NCI-H2029 treated with DMSO at 0.1 percent for 48 hours (cell line): ENCODE data around the gene PNN.
"Not testable (repeated sequence)": the region's sequence is repeated elsewhere in the genome, so short reads cannot be mapped to it uniquely, and the experiment has no call there.

Experiments used
- DNase-seq: peaks from one replicate; lab custom pipeline; 2025; lab: John Stamatoyannopoulos, UW

Gene PNN

DNA sequence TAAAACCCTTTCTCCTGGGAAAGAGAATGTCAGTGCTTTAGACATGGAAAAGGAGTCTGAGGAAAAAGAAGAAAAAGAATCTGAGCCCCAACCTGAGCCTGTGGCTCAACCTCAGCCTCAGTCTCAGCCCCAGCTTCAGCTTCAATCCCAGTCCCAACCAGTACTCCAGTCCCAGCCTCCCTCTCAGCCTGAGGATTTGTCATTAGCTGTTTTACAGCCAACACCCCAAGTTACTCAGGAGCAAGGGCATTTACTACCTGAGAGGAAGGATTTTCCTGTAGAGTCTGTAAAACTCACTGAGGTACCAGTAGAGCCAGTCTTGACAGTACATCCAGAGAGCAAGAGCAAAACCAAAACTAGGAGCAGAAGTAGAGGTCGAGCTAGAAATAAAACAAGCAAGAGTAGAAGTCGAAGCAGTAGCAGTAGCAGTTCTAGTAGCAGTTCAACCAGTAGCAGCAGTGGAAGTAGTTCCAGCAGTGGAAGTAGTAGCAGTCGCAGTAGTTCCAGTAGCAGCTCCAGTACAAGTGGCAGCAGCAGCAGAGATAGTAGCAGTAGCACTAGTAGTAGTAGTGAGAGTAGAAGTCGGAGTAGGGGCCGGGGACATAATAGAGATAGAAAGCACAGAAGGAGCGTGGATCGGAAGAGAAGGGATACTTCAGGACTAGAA is 6.1 kb downstream of the PNN start:
- no peak for DNase-seq

DNA sequence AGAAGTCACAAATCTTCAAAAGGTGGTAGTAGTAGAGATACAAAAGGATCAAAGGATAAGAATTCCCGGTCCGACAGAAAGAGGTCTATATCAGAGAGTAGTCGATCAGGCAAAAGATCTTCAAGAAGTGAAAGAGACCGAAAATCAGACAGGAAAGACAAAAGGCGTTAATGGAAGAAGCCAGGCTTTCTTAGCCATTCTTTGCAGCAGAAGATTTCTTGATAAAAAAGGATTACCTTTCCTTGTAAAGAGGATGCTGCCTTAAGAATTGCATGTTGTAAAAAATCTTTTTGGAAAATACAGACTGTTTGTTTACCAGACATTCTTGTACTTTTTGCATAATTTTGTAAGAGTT is 6.6 kb downstream of the PNN start:
- DNase-seq: no peak

DNA sequence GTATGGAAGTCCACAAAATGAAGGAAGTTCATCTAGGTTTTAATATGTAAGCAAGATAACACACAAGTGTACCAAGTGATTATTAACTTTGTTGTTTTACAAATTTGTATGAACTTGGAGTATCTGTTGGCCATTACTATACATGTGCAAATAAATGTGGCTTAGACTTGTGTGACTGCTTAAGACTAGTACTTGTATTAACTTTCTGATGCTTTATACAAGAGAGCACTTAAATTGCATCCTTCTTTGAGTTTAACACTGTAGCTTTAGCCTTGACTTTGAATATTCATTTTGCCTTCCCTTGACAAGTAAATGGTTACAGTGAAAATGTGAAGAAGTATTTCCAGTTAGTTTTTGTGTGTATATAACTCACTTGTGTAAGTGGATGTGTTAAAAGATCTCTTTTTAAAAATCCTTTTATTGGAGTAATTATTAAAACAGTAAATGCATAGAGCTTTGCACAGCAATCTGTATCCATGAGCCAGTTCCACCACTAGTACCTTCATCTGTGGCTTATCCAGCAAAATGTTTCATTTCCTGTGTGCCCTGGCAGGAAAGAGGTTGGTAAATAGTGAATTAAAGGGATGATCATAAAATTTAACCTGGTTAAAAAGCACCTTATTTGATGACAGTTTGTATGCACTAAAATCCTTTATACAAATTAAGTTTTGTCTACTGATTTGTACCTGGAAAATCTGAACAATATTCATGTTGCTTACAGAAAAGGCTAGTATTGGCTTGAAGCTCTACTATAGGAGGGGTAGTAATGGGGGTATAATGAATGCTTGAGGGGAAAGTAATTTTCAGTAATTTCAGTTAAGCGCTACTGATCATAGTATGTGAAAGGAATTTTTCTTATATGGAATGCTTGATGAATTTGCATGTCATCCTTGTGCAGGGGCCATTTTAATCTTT is 8.0 kb downstream of the PNN start:
- no peak for DNase-seq

DNA sequence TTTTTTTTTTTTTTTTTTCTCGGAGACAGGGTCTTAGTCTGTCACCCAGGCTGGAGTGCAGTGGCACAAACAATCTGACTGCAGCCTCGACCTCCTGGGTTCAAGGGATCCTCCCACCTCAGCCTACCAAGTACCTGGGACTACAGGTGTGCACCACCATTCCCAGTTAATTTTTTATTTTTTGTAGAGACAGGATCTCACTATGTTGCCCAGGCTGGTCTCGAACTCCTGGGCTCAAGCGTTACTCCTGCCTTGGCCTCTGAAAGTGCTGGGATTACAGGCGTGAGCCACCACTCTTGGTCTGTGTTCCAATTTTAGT is 8.6 kb downstream of the PNN start:
- not testable (repeated sequence) for DNase-seq

DNA sequence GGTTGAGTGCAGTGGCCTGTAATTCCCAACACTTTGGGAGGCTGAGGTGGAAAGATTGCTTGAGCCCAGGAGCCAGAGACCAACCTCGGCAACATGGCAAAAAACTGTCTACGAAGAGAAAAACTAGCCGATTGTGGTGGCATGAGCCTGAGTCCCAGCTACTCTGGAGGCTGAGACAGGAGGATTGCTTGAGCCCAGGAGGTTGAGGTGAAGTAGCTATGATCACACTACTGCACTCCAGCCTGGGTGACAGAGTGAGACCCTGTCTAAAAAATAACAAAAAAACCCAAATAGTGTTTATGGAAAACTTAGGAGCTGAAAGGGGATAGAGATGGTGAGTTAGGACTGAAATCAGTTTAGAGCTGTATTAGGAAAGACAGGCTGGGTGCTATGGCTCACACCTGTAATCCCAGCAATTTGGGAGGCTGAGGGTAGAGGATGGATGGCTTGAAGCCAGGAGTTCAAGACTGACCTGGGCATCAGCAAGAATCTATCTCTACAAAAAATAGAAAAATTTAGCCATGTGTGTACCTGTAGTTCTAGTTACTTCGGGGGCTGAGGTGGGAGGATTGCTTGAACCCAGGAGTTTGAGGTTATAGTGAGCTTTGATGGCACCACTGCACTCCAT is 9.7 kb downstream of the PNN start:
- no peak for DNase-seq

DNA sequence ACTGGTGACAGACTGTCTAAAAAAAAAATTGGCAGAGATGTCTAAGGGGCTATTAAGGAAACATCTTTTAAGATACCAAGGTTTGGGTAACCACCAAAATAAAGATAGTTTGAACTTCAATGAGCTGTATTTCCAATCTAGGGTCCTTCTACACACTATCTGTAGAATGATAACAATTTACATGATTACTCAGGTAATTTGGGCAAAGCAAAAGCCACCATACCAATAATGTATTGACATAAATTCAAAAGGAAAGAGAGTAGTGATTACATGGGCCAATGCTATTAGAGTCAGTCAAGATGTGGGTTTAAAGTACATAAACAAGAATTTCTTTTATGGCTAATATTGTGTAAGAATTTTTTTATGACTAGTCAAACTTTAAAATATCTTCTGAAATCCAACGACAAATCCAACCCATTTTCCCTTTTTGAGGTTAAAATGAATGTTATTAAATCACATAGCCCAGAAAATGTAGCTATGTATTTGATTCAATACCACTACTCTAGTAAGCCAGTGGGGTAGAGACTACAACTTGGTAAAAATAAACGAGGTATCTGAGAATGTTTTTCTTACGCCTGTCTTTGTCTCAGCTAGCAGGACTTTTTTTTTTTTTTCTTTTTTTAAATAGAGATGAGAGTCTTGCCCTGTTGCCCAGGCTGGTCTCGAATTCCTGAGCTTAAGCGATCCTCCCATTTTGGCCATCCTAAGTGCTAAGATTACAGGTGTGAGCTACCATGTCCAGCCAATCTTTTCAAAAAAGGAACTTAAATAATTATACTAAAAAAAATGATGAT is 10.4 kb downstream of the PNN start:
- no peak for DNase-seq

DNA sequence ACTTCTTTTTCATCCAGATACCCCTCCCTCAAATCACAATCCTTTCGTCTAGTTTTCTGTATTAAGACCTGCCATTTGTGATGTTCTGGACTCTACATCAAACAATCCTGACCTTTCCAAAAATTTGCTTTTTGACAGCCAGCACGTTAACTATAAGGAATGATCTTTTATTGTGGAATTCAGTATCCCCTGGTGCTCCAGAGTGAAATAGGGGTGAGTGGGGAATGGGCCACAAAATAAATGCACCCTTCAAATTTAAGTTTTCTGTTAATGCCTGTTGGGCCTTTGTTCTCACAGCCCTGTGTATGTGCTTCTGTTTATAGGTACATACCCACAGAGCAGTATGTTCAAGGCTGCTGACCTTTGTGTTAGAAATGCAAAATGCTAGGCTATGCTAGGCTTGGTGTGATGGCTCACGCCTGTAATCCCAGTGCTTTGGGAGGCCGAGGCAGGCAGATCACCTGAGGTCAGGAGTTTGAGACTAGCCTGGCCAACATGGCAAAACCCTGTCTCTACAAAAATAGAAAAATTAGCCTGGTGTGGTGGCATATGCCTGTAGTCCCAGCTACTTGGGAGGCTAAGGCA is 12.0 kb downstream of the PNN start:
- DNase-seq: no peak

DNA sequence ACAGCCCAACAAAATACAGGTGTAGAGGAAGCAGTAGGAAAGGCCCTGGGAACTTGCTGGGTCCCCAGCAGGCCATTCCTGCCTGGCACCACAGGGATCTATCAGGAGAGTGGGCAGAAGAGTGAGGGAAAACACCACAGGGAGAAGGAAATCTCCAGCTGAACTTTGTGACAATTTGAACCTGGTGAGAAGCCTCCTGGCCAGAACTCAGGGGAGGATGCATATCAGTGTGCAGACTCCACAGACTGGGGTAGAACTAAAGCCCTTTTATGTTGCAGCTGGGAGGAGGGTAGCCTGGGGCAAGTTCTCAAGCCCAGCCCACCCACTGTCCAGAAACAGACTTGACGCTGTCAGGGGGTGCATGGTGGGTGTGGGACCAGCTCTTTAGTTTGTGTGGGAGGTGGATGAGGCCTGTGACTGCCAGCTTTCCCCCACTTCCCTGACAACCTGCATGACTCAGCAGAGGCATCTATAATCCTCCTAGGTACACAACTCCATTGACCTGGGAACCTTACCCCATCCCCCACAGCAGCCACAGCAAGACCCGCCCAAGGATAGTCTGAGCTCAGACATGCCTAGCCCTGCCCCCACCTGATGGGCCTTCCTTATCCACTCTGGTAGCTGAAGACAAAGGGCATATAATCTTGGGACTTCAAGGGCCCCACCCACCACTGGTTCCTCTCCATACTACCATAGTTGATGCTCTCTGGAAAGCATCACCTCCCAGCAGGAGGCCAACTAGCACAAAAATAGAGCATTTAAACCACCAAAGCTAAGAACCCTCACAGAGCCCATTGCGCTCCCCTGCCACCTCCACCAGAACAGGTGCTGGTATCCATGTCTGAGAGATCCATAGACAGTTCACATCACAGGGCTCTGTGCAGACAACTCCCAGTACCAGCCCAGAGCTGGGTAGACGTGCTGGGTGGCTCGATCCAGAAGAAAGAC is 28.9 kb downstream of the PNN start:
- DNase-seq: no peak

DNA sequence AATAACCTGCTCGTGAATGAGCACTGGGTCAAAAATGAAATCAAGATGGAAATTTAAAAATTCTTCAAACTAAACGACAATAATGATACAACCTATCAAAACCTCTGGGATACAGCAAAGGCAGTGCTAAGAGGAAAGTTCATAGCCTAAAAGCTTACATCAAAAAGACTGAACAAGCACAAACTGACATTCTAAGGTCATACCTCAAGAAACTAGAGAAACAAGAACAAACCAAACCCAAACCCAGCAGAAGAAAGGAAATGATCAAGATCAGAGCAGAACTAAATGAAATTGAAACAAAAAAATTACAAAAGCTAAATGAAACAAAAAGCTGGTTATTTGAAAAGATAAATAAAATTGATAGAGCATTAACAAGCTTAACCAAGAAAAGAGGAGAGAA is 32.4 kb downstream of the PNN start:
- not testable (repeated sequence) for DNase-seq

DNA sequence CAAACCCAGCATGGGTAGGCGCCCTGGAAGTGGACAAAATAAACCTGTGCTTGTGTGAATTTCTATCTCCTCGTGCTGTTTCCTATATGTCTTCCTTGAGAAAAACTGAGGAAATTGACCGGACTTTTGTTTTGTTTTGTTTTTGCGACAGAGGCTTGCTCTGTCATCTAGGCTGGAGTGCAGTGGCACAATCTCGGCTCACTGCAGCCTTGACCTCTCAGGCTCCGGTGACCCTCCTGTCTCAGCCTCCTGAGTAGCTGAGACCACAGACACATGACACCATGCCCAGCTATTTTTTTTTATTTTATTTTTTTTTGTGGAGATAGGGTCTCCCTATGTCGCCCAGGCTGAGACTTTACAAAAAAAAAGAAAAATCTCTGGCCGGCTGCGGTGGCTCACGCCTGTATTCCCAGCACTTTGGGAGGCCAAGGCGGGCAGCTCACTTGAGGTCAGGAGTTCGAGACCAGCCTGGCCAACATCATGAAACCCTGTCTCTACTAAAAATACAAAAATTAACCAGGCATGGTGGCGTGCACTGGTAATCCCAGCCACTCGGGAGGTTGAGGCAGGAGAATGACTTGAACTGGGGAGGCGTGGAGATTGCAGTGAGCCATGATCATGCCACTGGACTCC is 36.2 kb downstream of the PNN start:
- no peak for DNase-seq

DNA sequence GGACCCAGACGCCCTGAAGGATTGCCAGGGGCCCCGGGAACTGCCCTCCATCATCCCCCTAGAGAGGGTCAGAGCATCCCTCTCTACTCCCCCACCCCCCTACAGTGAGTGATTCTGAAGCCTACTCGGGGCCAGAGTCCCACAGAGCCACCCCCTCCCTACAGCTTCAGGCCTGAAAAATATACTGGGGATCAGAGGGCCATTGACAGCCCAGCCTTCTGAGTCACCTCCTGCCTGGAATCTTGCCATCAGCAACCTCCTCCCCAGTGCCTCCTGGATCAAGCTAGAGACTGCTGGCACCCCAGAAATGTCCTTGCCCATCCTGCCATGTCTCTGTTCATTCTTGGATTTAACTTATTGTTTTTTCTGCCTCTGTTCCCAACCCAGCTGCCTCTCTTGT is 37.0 kb downstream of the PNN start:
- no peak for DNase-seq

DNA sequence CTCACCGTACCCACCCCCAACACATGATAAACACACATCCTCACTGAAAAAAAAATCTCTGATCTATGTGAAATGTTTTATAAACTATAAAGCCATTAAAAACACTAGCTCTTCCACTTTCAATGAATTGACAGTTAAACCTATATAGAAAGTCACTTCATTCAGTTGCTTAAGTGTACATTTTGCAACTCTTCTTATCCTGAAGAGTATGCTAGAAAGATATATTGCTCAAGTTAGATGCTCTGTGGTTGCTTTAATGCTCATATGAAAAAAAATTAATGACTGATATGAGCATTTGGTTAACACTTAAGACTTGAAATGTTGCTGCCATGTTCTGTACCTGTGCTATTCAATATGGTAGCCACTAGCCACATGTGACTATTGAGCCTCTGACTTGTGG is 37.6 kb downstream of the PNN start:
- no peak for DNase-seq

DNA sequence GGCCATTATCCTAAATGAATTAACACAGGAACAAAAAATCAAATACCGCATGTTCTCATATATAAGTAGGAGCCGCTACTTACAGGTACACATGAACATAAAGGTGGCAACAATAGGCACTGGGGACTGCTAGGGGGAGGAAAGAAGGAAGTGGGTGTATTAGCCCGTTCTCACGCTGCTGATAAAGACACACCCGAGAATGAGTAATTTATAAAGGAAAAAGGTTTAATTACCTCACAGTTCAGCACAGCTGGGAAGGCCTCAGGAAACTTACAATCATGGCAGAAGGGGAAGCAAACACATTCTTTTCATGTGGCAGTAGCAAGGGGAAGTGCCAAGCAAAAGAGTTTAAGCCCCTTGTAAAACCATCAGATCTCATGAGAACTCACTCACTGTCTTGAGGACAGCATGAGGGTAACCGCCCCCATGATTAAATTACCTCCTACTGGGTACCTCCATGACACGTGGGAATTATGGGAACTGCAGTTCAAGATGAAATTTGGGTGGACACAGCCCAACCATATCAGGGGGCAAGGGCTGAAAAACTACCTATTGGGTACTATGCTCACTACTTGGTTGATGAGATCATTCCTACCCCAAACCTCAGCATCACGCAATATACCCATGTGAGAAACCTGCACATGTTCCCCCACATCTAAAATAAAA is 42.3 kb downstream of the PNN start:
- no peak for DNase-seq

DNA sequence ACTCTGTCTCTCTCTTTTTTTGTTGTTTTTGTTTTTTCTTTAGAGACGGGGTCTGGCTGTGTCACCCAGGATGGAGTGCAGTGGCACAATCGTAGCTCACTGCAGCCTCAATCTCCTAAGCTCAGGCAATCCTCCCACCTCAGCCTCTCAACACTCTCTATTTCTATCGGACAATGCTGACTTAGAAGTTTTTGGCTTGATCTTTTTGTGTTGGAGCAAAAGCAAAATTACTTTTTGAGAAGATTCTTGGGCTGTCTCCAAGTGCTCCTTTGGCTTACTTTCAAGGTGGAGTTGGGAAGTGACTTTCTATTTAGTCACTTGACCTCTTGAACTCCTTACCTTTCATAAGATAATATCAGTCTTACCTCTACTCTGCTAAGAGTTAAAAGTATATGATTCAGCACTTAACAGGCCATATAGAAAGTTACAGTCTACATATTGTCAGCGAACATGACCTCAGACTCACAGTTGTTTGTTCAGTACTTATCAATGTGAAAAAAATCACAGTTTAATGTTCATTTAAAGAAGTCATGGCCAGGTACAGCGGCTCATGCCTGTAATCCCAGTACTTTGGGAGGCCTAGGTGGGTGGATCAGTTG is 43.2 kb downstream of the PNN start:
- no peak for DNase-seq

DNA sequence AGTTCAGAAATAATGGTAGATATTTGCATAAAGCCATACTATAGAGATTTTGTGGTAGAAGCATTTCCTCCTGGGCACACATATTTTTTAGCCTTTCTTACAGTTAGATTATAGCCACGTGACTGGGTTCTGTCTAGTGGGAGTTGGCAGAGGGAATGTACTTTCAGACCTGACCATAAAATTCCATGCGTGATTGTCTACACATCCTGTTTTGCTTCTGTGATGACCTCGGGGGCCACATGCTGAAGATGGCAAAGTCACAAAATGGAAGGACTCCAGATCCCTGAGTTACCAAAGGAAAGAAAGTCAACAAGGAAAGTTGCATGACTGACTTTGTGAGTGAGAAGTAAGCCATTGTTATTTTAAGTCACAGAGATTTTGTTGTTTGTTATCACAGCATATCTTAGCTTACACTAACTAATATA is 44.0 kb downstream of the PNN start:
- DNase-seq: no peak

DNA sequence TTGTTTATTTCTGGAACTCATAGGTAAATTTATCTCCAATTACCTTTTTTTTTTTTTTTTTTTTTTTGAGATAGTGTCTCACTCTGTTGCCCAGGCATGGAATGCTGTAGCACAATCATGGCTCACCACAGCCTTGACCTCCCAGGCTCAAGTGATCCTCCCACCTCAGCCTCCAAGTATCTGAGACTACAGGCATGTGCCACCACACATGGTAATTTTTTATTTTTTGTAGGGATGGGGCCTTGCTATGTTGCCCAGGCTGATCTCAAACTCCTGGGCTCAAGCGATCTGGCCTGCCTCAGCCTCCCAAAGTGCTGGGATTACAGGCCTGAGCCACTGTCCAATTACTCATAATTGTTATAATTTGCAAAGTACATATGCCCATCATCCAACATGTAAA is 45.4 kb downstream of the PNN start:
- not testable (repeated sequence) for DNase-seq

DNA sequence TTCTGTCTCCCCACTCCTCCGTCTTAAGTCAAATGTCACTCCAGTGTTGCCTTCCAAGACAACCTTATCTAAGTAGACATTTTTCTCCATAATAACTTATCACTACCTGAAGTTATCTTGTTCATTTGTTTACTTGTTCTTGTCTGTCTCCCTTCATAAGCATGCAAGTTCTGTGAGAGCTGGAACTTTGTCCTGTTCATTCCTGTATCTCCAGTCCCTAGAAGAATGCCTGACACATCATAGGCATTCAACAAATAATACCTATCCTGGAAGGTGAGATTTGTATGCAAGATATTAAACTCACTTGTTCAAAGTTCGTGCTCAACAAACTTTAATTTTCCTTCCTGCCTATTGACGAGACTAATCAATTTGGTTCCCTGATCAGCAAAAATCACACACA is 53.0 kb downstream of the PNN start:
- no peak for DNase-seq

DNA sequence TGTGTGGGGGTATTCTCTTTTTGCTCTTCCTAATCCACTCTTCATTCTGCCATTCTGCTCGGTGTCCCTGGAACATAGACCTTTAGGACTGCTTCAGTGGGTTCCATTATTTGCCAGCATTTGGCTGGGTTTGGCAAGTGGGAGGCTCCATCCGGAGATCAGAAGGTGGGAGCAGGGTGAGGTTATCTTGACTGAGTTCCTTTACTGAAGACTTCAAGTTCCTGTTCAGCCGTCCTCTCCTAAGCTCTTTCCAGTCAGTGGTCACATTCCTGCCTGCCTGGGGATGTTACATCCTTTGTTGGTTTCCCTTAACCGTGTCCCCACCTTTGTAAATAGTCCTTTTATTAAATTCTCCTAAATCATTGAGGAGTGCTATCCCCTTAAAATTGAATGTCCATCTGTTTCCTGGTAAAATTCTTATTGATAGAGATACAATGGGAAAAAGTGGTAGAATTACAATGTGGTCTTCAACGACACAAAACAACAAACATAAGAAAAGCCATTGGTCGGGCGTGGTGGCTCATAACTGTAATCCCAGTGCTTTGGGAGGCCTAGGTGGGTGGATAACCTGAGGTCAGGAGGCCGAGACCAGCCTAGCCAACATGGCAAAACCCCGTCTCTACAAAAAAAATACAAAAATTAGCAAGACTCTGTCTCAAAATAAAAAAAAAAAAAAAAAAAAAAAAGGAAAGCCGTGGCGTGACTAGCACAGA is 53.6 kb downstream of the PNN start:
- DNase-seq: no peak

DNA sequence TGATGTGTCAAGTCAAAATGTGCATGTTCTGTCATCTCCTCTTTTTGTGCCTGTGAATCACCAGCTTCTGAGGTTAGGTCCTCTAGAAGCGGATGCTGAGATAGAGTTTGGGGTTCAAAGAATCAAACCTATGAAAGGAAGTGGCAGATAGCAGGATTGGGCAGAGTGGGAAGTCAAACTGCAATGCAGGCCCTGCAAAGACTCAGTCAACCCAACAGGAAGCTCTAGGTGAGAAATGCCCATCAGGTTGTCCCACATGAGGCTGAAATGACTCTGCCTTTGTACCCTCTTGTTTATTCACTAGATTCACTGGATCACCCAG is 54.1 kb downstream of the PNN start:
- DNase-seq: no peak
